ENCODE results near the gene IFT25.
A peak's percentile ranks its signal among the peaks of the same experiment; 100 is the strongest.

DNA sequence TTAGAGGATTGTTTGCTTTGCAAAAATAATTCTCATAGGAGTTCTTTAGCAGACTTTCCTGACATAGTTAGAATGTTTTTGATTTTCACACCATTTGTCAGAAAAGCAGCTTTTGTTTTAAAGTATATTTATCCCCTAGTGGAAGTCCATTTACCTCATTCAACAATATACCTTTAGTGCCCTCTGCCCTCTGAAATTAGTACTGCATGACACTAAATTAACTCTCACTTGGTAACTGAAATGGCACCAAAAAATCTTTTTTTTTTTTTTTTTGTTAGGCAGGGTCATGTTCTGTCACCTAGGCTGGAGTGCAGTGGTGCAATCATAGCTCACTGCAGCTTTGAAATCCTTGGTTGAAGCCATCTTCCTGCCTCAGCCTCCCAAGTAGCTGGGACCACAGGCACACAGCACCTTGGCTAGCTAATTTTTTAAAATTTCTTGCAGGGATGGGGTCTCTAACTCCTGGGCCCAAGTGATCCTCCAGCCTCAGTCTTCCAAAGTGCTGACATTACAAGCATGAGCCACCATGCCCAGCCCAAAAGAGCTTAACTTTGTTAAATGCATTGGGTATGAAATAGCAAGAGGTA is 14.3 kb upstream of the IFT25 start:
- no peak for TF ChIP-seq POLR2A (IDR thresholded peaks at IDR 0.05)
- TF ChIP-seq, protein P1, sequence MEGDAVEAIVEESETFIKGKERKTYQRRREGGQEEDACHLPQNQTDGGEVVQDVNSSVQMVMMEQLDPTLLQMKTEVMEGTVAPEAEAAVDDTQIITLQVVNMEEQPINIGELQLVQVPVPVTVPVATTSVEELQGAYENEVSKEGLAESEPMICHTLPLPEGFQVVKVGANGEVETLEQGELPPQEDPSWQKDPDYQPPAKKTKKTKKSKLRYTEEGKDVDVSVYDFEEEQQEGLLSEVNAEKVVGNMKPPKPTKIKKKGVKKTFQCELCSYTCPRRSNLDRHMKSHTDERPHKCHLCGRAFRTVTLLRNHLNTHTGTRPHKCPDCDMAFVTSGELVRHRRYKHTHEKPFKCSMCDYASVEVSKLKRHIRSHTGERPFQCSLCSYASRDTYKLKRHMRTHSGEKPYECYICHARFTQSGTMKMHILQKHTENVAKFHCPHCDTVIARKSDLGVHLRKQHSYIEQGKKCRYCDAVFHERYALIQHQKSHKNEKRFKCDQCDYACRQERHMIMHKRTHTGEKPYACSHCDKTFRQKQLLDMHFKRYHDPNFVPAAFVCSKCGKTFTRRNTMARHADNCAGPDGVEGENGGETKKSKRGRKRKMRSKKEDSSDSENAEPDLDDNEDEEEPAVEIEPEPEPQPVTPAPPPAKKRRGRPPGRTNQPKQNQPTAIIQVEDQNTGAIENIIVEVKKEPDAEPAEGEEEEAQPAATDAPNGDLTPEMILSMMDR (IDR thresholded peaks at IDR 0.05 in 4 of 5, conservative IDR thresholded peaks at IDR 0.05 in 1 of 5) = peak in 3 of 5 experiments; percentile 30 to 46 (median 39)
